ENCODE measurements around the gene HMCES. TPM values are rescaled to one million over a fixed set of nuclear protein-coding genes. Genes with fewer than 3 reads are reported as not detected.

HMCES gene
- total and polyA plus RNA-seq, 2 of the 13 experiments (the other 11 are each of a cell fraction or from before 2014, with no cell fraction given) = 16.1 to 37.5 TPM

GRCh38 chr3:129249284-129250065, 29.2 kb upstream of the HMCES start, which contains the start of gene COPG1 (continued):
- 0 out of 2 replicates have a peak, but pooled peaks have one; percentile 38 for TF ChIP-seq MXD1 (CRISPR knock-in tag; IDR thresholded peaks at IDR 0.05)
- TF ChIP-seq PBX3 (CRISPR knock-in tag; IDR thresholded peaks at IDR 0.05; ENCODE audit: borderline replicate concordance) = no peak
- 0 out of 2 replicates have a peak, but pooled peaks have one; percentile 66 for TF ChIP-seq MLLT10 (CRISPR knock-in tag; IDR thresholded peaks at IDR 0.05)
- no peak for TF ChIP-seq HNF1A (IDR thresholded peaks at IDR 0.05; ENCODE audit: low read depth)
- 0 out of 2 replicates have a peak, but pooled peaks have one; percentile 41 for TF ChIP-seq HNF1A (CRISPR knock-in tag; IDR thresholded peaks at IDR 0.05; ENCODE audit: borderline replicate concordance)
- TF ChIP-seq ZNF788 (CRISPR knock-in tag; IDR thresholded peaks at IDR 0.05; ENCODE audit: borderline replicate concordance) = no peak; the same call in 1 of the 2 replicates
- TF ChIP-seq RFXAP (CRISPR knock-in tag; IDR thresholded peaks at IDR 0.05; ENCODE audit: borderline replicate concordance) = no peak
- TF ChIP-seq TFDP1 (CRISPR knock-in tag; IDR thresholded peaks at IDR 0.05; ENCODE audit: borderline replicate concordance) = peak; percentile 10; the same call in 1 of the 2 replicates
- TF ChIP-seq ZNF709 (CRISPR knock-in tag; IDR thresholded peaks at IDR 0.05) = peak; percentile 68; the same call in 1 of the 2 replicates
- TF ChIP-seq JARID2 (CRISPR knock-in tag; IDR thresholded peaks at IDR 0.05; ENCODE audit: insufficient replicate concordance) = no peak
- peak; percentile 57 for TF ChIP-seq MED1 (CRISPR knock-in tag; IDR thresholded peaks at IDR 0.05)
- TF ChIP-seq SMAD9 (CRISPR knock-in tag; IDR thresholded peaks at IDR 0.05) = no peak
- TF ChIP-seq E2F2 (CRISPR knock-in tag; IDR thresholded peaks at IDR 0.05; ENCODE audit: borderline replicate concordance) = peak; percentile 51; the same call in 1 of the 2 replicates
- peak; percentile 28; the same call in 1 of the 2 replicates for TF ChIP-seq KAT7 (CRISPR knock-in tag; IDR thresholded peaks at IDR 0.05; ENCODE audit: borderline replicate concordance)
- TF ChIP-seq CHD2 (IDR thresholded peaks at IDR 0.05; ENCODE audit: low read depth, low read length) = no peak
- TF ChIP-seq FOSL2 (CRISPR knock-in tag; IDR thresholded peaks at IDR 0.05) = peak; percentile 25
- peak; percentile 34; the same call in 1 of the 2 replicates for TF ChIP-seq LBX2 (CRISPR knock-in tag; IDR thresholded peaks at IDR 0.05; ENCODE audit: borderline replicate concordance)
